K562 (cell line): ENCODE measurements around the gene HUNK. TPM values are rescaled to one million over a fixed set of nuclear protein-coding genes. Genes with fewer than 3 reads are reported as not detected.

ENCODE experiments used
- EGR1 ChIP-seq: fragments of 450-650 bp; conservative IDR thresholded peaks from 2 replicates; pipeline ENCODE4 v1.6.1; 2017; ENCODE audit warnings: mild to moderate bottlenecking
- ZNF717 ChIP-seq: fragments of 250-450 bp; sonication (Bioruptor Pico); IDR thresholded peaks from 2 replicates; pipeline ENCODE4 v1.5.0; 2021
- polyA plus RNA-seq, 8 experiments: library from polyadenylated mRNA; depleted of rRNA in 4 of 8; stranded (reverse) in 5 of 8; unstranded in 3 of 8; fragments of >200 nt; fragmentation: Nextera tagmentation in 2 of 8; fragmentation: Illumina TruSeq in 1 of 8; extraction: Ambion mirVana in 2 of 8; extraction: Trizol in 1 of 8; gene quantifications; 2 replicates each; pipeline versions ENCODE4 v1.2.1 to v1.2.3, GENCODE V29; 2011 to 2014; ENCODE audit warnings: inconsistent platforms in 1 of 8, missing spikeins in 1 of 8
- total RNA-seq, 7 experiments: library from RNA; depleted of rRNA in 6 of 7; stranded (reverse); fragments of >200 nt in 6 of 7; fragmentation: Illumina TruSeq in 2 of 7; extraction: Trizol in 2 of 7; gene quantifications; 2 replicates each; pipeline versions ENCODE4 v1.2.1 to v1.2.3, GENCODE V29; 2011 to 2021; ENCODE audit warnings: low replicate concordance in 1 of 7
- TF ChIP-seq, protein P1 (sequence below), 2 experiments: fragments of 450-650 bp; IDR thresholded peaks; 2 replicates each; pipeline ENCODE4 v1.6.1; 2018; ENCODE audit warnings: mild to moderate bottlenecking in 2 of 2, low read depth in 1 of 2; ENCODE audit not compliant: partially characterized antibody in 2 of 2
- TF ChIP-seq, protein P2 (sequence below): fragments of 250-450 bp; sonication (Bioruptor Pico); IDR thresholded peaks from 2 replicates; pipeline ENCODE4 v1.4.0; 2020; ENCODE audit warnings: mild to moderate bottlenecking

The HUNK gene
- total and polyA plus RNA-seq, 9 of the 15 experiments (the other 6 are each of a cell fraction or from before 2014, with no cell fraction given): not detected

DNA sequence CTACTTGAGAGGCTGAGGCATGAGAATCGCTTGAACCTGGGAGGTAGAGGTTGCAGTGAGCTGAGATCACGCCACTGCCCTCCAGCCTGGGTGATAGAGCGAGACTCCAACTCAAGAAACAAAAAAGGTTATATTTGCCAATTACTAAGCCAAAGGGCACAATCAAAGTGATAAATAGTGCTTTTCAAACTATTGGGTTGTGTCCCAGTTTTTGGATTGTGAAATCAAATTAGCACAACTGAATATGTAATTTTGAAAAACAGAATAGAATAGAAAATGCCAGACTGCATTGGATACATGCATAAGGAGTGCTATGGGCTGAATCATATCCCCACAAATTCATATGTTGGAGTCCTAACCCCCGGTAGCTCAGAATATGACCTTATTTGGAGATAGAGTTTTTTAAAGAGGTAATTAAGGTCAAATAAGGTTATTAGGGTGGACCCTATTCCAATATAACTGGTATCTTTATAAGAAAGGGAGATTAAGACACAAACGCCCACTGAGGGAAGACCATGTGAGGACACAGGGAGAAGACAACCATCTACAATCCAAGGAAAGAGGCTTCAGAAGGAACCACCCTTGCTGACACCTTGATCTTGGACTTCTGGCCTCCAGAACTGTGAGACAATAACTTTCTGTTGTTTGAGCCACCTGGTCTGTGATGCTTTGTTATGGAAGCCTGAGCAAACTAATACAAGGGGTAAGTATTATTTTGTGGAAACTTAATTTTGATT is 42.9 kb upstream of the HUNK start (continued):
- TF ChIP-seq, protein P1, sequence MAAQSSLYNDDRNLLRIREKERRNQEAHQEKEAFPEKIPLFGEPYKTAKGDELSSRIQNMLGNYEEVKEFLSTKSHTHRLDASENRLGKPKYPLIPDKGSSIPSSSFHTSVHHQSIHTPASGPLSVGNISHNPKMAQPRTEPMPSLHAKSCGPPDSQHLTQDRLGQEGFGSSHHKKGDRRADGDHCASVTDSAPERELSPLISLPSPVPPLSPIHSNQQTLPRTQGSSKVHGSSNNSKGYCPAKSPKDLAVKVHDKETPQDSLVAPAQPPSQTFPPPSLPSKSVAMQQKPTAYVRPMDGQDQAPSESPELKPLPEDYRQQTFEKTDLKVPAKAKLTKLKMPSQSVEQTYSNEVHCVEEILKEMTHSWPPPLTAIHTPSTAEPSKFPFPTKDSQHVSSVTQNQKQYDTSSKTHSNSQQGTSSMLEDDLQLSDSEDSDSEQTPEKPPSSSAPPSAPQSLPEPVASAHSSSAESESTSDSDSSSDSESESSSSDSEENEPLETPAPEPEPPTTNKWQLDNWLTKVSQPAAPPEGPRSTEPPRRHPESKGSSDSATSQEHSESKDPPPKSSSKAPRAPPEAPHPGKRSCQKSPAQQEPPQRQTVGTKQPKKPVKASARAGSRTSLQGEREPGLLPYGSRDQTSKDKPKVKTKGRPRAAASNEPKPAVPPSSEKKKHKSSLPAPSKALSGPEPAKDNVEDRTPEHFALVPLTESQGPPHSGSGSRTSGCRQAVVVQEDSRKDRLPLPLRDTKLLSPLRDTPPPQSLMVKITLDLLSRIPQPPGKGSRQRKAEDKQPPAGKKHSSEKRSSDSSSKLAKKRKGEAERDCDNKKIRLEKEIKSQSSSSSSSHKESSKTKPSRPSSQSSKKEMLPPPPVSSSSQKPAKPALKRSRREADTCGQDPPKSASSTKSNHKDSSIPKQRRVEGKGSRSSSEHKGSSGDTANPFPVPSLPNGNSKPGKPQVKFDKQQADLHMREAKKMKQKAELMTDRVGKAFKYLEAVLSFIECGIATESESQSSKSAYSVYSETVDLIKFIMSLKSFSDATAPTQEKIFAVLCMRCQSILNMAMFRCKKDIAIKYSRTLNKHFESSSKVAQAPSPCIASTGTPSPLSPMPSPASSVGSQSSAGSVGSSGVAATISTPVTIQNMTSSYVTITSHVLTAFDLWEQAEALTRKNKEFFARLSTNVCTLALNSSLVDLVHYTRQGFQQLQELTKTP (IDR thresholded peaks at IDR 0.05; ENCODE audit: low read depth in 1 of 2, partially characterized antibody in 2 of 2): no peak
- TF ChIP-seq ZNF717 (CRISPR knock-in tag) (no peak), EGR1 (no peak)
- TF ChIP-seq, protein P2, sequence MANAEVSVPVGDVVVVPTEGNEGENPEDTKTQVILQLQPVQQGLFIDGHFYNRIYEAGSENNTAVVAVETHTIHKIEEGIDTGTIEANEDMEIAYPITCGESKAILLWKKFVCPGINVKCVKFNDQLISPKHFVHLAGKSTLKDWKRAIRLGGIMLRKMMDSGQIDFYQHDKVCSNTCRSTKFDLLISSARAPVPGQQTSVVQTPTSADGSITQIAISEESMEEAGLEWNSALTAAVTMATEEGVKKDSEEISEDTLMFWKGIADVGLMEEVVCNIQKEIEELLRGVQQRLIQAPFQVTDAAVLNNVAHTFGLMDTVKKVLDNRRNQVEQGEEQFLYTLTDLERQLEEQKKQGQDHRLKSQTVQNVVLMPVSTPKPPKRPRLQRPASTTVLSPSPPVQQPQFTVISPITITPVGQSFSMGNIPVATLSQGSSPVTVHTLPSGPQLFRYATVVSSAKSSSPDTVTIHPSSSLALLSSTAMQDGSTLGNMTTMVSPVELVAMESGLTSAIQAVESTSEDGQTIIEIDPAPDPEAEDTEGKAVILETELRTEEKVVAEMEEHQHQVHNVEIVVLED (CRISPR knock-in tag): no peak
